ENCODE results near the gene MRPS24.
A peak's percentile ranks its signal among the peaks of the same experiment; 100 is the strongest.

DNA sequence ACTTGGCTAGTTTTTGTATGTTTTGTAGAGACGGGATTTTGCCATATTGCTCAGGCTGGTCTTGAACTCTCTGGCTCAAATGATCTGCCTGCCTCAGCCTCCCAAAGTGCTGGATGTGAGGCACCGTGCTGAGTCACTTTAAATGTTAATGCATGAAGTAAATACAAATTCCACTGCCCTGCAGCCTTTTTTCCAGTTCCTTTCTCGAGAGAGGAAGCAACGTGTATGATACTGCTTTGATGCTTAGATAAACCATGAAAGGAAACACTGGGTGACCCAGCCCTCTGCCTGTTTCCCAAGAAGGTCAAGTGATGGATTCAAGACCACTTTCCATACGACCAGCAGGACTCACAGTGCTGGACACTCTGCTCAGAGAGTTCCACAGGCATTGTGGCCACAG, 11.3 kb upstream of the MRPS24 start:
- TF ChIP-seq, protein P1, sequence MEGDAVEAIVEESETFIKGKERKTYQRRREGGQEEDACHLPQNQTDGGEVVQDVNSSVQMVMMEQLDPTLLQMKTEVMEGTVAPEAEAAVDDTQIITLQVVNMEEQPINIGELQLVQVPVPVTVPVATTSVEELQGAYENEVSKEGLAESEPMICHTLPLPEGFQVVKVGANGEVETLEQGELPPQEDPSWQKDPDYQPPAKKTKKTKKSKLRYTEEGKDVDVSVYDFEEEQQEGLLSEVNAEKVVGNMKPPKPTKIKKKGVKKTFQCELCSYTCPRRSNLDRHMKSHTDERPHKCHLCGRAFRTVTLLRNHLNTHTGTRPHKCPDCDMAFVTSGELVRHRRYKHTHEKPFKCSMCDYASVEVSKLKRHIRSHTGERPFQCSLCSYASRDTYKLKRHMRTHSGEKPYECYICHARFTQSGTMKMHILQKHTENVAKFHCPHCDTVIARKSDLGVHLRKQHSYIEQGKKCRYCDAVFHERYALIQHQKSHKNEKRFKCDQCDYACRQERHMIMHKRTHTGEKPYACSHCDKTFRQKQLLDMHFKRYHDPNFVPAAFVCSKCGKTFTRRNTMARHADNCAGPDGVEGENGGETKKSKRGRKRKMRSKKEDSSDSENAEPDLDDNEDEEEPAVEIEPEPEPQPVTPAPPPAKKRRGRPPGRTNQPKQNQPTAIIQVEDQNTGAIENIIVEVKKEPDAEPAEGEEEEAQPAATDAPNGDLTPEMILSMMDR (IDR thresholded peaks at IDR 0.05; ENCODE audit: extremely low read depth in 1 of 2, insufficient read depth in 1 of 2, low read depth in 1 of 2, low read length in 2 of 2): no peak
- TF ChIP-seq POLR2A (IDR thresholded peaks at IDR 0.05; ENCODE audit: low read depth, low read length) (no peak), JUN (IDR thresholded peaks at IDR 0.05; ENCODE audit: borderline replicate concordance, insufficient read depth, insufficient read length, low read depth) (no peak), MYC (IDR thresholded peaks at IDR 0.05; ENCODE audit: low read depth, low read length) (no peak), GATA2 (IDR thresholded peaks at IDR 0.05; ENCODE audit: insufficient read depth, insufficient read length, low read depth, low read length) (peak; percentile 63), POLR2AphosphoS5 (IDR thresholded peaks at IDR 0.05; ENCODE audit: insufficient read depth, low read depth, low read length) (no peak), EZH2 (IDR thresholded peaks at IDR 0.05; ENCODE audit: borderline replicate concordance, low read depth, low read length, severe bottlenecking) (no peak)
- TF ChIP-seq, protein P2, sequence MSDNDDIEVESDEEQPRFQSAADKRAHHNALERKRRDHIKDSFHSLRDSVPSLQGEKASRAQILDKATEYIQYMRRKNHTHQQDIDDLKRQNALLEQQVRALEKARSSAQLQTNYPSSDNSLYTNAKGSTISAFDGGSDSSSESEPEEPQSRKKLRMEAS (IDR thresholded peaks at IDR 0.05; ENCODE audit: insufficient read depth, insufficient read length): no peak
